Naive thymus-derived CD4-positive, alpha-beta T cell (primary cell): ENCODE data around the gene RYR1. TPM values are rescaled to one million over a fixed set of nuclear protein-coding genes. Genes with fewer than 3 reads are reported as not detected.

Source experiments
- ATAC-seq: fragments of 150-1000 bp; cut with Tn5 transposase; 2 replicates; pipeline ENCODE4 v1.10.0; 2021; ENCODE audit warnings: mild to moderate bottlenecking, moderate library complexity
- CTCF ChIA-PET: fragments of 350-600 bp; sonication (Branson Sonifier 250); formaldehyde crosslinking; loops from one replicate; lab custom pipeline; 2021; ENCODE audit warnings: antibody characterized with exemption; lab: Charles Lee
- POLR2A ChIA-PET: fragments of 350-600 bp; sonication (Branson Sonifier 250); formaldehyde crosslinking; loops from one replicate; lab custom pipeline; 2021; ENCODE audit warnings: antibody characterized with exemption, inconsistent platforms; lab: Charles Lee
- DNase-seq, 9 donors: peaks; one replicate each; pipeline versions ENCODE4 v3.0.0 to v3.0.0-alpha.2; 2020 to 2022; ENCODE audit warnings: mixed read lengths in 1 of 9
- H3K27ac ChIP-seq: one replicate; pipeline ENCODE4 v1.7.0; 2013; ENCODE audit warnings: mild to moderate bottlenecking, low read depth, low read length, moderate library complexity
- H3K27me3 ChIP-seq, 2 donors: one replicate each; pipeline ENCODE4 v1.7.0; 2013; ENCODE audit warnings: low read length in 2 of 2, mild to moderate bottlenecking in 2 of 2, moderate library complexity in 2 of 2; ENCODE audit not compliant: control insufficient read depth in 2 of 2, insufficient read depth in 2 of 2
- H3K36me3 ChIP-seq, 3 experiments: 1 replicate in 2 of 3; 2 replicates in 1 of 3; pipeline ENCODE4 v1.7.0; 2013; ENCODE audit warnings: low read length in 3 of 3, mild to moderate bottlenecking in 3 of 3, moderate library complexity in 1 of 3; ENCODE audit not compliant: insufficient read depth in 3 of 3, control insufficient read depth in 2 of 3
- H3K4me1 ChIP-seq, 2 donors: one replicate each; pipeline ENCODE4 v1.7.0; 2013; ENCODE audit warnings: low read length in 2 of 2, mild to moderate bottlenecking in 2 of 2, moderate library complexity in 1 of 2; ENCODE audit not compliant: control insufficient read depth in 2 of 2, insufficient read depth in 2 of 2
- H3K4me3 ChIP-seq: 2 replicates; pipeline ENCODE4 v1.7.0; 2013; ENCODE audit warnings: mild to moderate bottlenecking, low read length
- H3K9me3 ChIP-seq, 3 experiments: 1 replicate in 2 of 3; 2 replicates in 1 of 3; pipeline ENCODE4 v1.7.0; 2013; ENCODE audit warnings: low read length in 3 of 3; ENCODE audit not compliant: control insufficient read depth in 2 of 3
- H3K27ac Mint-ChIP-seq, 9 donors: one replicate each; pipeline ENCODE4 v1.8.0; 2020 to 2022; ENCODE audit warnings: mixed read lengths in 9 of 9, mild to moderate bottlenecking in 8 of 9, moderate library complexity in 5 of 9, inconsistent platforms in 2 of 9
- H3K27me3 Mint-ChIP-seq, 5 donors: one replicate each; pipeline ENCODE4 v1.8.0; 2021 to 2022; ENCODE audit warnings: mixed read lengths in 5 of 5, mild to moderate bottlenecking in 1 of 5
- H3K36me3 Mint-ChIP-seq, 5 donors: one replicate each; pipeline ENCODE4 v1.8.0; 2020 to 2022; ENCODE audit warnings: mixed read lengths in 5 of 5, mild to moderate bottlenecking in 3 of 5, inconsistent platforms in 1 of 5
- H3K4me1 Mint-ChIP-seq, 7 donors: one replicate each; pipeline ENCODE4 v1.8.0; 2020 to 2022; ENCODE audit warnings: mixed read lengths in 7 of 7, mild to moderate bottlenecking in 3 of 7, inconsistent platforms in 1 of 7
- H3K4me3 Mint-ChIP-seq, 10 donors: one replicate each; pipeline ENCODE4 v1.8.0; 2020 to 2022; ENCODE audit warnings: mild to moderate bottlenecking in 10 of 10, mixed read lengths in 10 of 10, moderate library complexity in 6 of 10, inconsistent platforms in 2 of 10
- H3K9me3 Mint-ChIP-seq, 11 donors: one replicate each; pipeline ENCODE4 v1.8.0; 2020 to 2022; ENCODE audit warnings: mixed read lengths in 11 of 11, mild to moderate bottlenecking in 4 of 11, inconsistent platforms in 1 of 11, moderate library complexity in 1 of 11
- intact Hi-C, 2 donors: fragments of 100-400 bp; cut with micrococcal nuclease; formaldehyde crosslinking; loops; one replicate each; pipeline ENCODE4 v1.15.1; 2023
- polyA plus RNA-seq, 2 donors: library from polyadenylated mRNA; unstranded; fragments of 300-500 nt; fragmentation: Illumina TruSeq; gene quantifications; one replicate each; pipeline ENCODE4 v1.2.3, GENCODE V29; 2021
- total RNA-seq, 6 experiments: library from RNA in 5 of 6; stranded (reverse) in 5 of 6; gene quantifications; 1 replicate in 5 of 6; 2 replicates in 1 of 6; pipeline ENCODE4 v1.2.3 and lab custom pipeline; 2021 to 2026

RYR1 gene
- total and polyA plus RNA-seq, 7 experiments from 2014 or later = 0.29 to 2.6 (median 1.7) TPM; not detected in 2

- Histone ChIP-seq H3K4me3 (peak overlapping the region; percentile 9), H3K4me1 (peaks cover 31 to 34% of the 10 kb centered on the region in 2 donors), H3K27me3 (no peaks in the 10 kb centered on the region), H3K27ac (no peak overlapping the region), H3K9me3 (peaks cover 0 to 10% (median 0%) of the 10 kb centered on the region in 3 experiments), H3K36me3 (no peaks in the 10 kb centered on the region)
- DNase-seq (peak in 7 of 9 donors; percentile 48 to 72 (median 61)), ATAC-seq (peak; percentile 71)
- H3K27me3 Mint-ChIP-seq = peaks cover 0 to 2% (median 0%) of the 10 kb centered on the region in 5 donors
- peaks cover 27 to 51% (median 44%) of the 10 kb centered on the region in 7 donors for H3K4me1 Mint-ChIP-seq
- ChIA-PET CTCF (interaction anchor here (0.8 to 1.6 kb wide), 2 partner anchors 23 to 79 kb away, joined by 3 to 4 read pairs; partner anchors contain the start of gene MAP4K1), POLR2A (interaction anchor here (0.6 to 1.4 kb wide), 5 partner anchors 80 to 314 kb away, joined by 3 to 8 read pairs (median 4); partner anchors contain the start of genes ACTN4 and EIF3K)
- H3K9me3 Mint-ChIP-seq = peaks cover 0 to 28% (median 6%) of the 10 kb centered on the region in 11 donors
- intact Hi-C loops = loop anchor here in 1 of 2 donors (1.0 kb wide), 1 partner anchor 24 kb away; no protein-coding TSS in a partner anchor
- peaks cover 0 to 24% (median 4%) of the 10 kb centered on the region in 5 donors for H3K36me3 Mint-ChIP-seq
- H3K27ac Mint-ChIP-seq = peak overlapping the region; percentile 22 to 93 (median 81)
- peak overlapping the region in 9 of 10 donors; percentile 46 to 77 (median 72) for H3K4me3 Mint-ChIP-seq
Observed at GRCh38 chr19:38538793-38539528, 105.5 kb downstream of the RYR1 start.

- no peak for ATAC-seq
- Histone ChIP-seq H3K27ac (no peak overlapping the region), H3K36me3 (no peaks in the 10 kb centered on the region), H3K4me3 (no peak overlapping the region), H3K9me3 (peaks cover 0 to 10% (median 0%) of the 10 kb centered on the region in 3 experiments), H3K27me3 (no peaks in the 10 kb centered on the region), H3K4me1 (peaks cover 34 to 36% of the 10 kb centered on the region in 2 donors)
- no peak for DNase-seq
- POLR2A ChIA-PET = interaction anchor here (1.1 kb wide), 1 partner anchor 117 kb away, joined by 3 read pairs; no protein-coding TSS in a partner anchor
- H3K4me1 Mint-ChIP-seq = peaks cover 29 to 56% (median 50%) of the 10 kb centered on the region in 7 donors
- CTCF ChIA-PET = interaction anchor here (1.6 kb wide), 1 partner anchor 24 kb away, joined by 4 read pairs; no protein-coding TSS in a partner anchor
- H3K27me3 Mint-ChIP-seq = no peaks in the 10 kb centered on the region
- H3K36me3 Mint-ChIP-seq = peaks cover 0 to 19% (median 4%) of the 10 kb centered on the region in 5 donors
- H3K4me3 Mint-ChIP-seq = peak overlapping the region in 4 of 10 donors; percentile 12 to 73 (median 72)
- H3K9me3 Mint-ChIP-seq = peaks cover 0 to 22% (median 3%) of the 10 kb centered on the region in 11 donors
- intact Hi-C loops = loop anchor here in 1 of 2 donors (5.0 kb wide), 1 partner anchor 193 kb away; no protein-coding TSS in a partner anchor
- H3K27ac Mint-ChIP-seq = peak overlapping the region in 3 of 9 donors; percentile 19 to 93 (median 92)
Observed at GRCh38 chr19:38539751-38540150, 106.3 kb downstream of the RYR1 start.

GRCh38 chr19:38542040-38542439 is 108.5 kb downstream of the RYR1 start:
- Mint-ChIP-seq H3K27me3 (no peaks in the 10 kb centered on the region), H3K9me3 (peaks cover 0 to 8% (median 0%) of the 10 kb centered on the region in 11 donors), H3K36me3 (peaks cover 0 to 7% (median 0%) of the 10 kb centered on the region in 5 donors), H3K4me1 (peaks cover 25 to 55% (median 41%) of the 10 kb centered on the region in 7 donors), H3K4me3 (no peak overlapping the region), H3K27ac (no peak overlapping the region)
- Histone ChIP-seq H3K4me1 (peaks cover 25 to 36% of the 10 kb centered on the region in 2 donors), H3K4me3 (no peak overlapping the region), H3K27me3 (no peaks in the 10 kb centered on the region), H3K27ac (no peak overlapping the region), H3K36me3 (no peaks in the 10 kb centered on the region), H3K9me3 (no peaks in the 10 kb centered on the region)
- ChIA-PET POLR2A (interaction anchor here (0.8 kb wide), 1 partner anchor 9 kb away, joined by 4 read pairs; no protein-coding TSS in a partner anchor), CTCF (no interaction called here)
- intact Hi-C loops = loop anchor here in 1 of 2 donors (5.0 kb wide), 1 partner anchor 190 kb away; no protein-coding TSS in a partner anchor
- ATAC-seq = no peak
- DNase-seq = no peak

- H3K4me3 Mint-ChIP-seq = no peak overlapping the region
- H3K36me3 ChIP-seq = no peaks in the 10 kb centered on the region
- no peaks in the 10 kb centered on the region for H3K27me3 Mint-ChIP-seq
- ChIA-PET CTCF (interaction anchor here (0.8 to 2.0 kb wide), 2 partner anchors 27 to 92 kb away, joined by 3 to 9 read pairs; no protein-coding TSS in a partner anchor), POLR2A (no interaction called here)
- H3K36me3 Mint-ChIP-seq = peaks cover 0 to 7% (median 0%) of the 10 kb centered on the region in 5 donors
- ATAC-seq = no peak
- H3K4me1 ChIP-seq = peaks cover 12 to 23% of the 10 kb centered on the region in 2 donors
- DNase-seq = no peak
- no peaks in the 10 kb centered on the region for H3K27me3 ChIP-seq
- H3K9me3 Mint-ChIP-seq = peaks cover 0 to 5% (median 0%) of the 10 kb centered on the region in 11 donors
- intact Hi-C loops = loop anchor here in 1 of 2 donors (5.0 kb wide), 1 partner anchor 189 kb away; no protein-coding TSS in a partner anchor
- H3K9me3 ChIP-seq = no peaks in the 10 kb centered on the region
- H3K4me3 ChIP-seq = no peak overlapping the region
- peak overlapping the region in 2 of 9 donors; percentile 42 to 52 for H3K27ac Mint-ChIP-seq
- H3K27ac ChIP-seq = no peak overlapping the region
- peaks cover 14 to 44% (median 28%) of the 10 kb centered on the region in 7 donors for H3K4me1 Mint-ChIP-seq
Observed at GRCh38 chr19:38543286-38543806, 109.9 kb downstream of the RYR1 start.

- Histone ChIP-seq H3K36me3 (no peaks in the 10 kb centered on the region), H3K9me3 (no peaks in the 10 kb centered on the region), H3K27me3 (no peaks in the 10 kb centered on the region), H3K4me3 (no peak overlapping the region), H3K4me1 (peaks cover 7 to 17% of the 10 kb centered on the region in 2 donors), H3K27ac (no peak overlapping the region)
- peak in 2 of 9 donors; percentile 36 to 38 for DNase-seq
- Mint-ChIP-seq H3K36me3 (peaks cover 0 to 7% (median 0%) of the 10 kb centered on the region in 5 donors), H3K27me3 (no peaks in the 10 kb centered on the region), H3K4me1 (peaks cover 9 to 37% (median 22%) of the 10 kb centered on the region in 7 donors), H3K27ac (peak overlapping the region in 5 of 9 donors; percentile 5 to 85 (median 13)), H3K4me3 (peak overlapping the region in 6 of 10 donors; percentile 0 to 65 (median 46)), H3K9me3 (peaks cover 0 to 5% (median 0%) of the 10 kb centered on the region in 11 donors)
- peak; percentile 88 for ATAC-seq
- ChIA-PET CTCF (interaction anchor here (0.5 to 2.0 kb wide), 5 partner anchors 28 to 95 kb away, joined by 3 to 9 read pairs (median 4); partner anchors contain the start of gene EIF3K), POLR2A (interaction anchor here (1.1 to 1.2 kb wide), 2 partner anchors 75 to 91 kb away, joined by 4 to 5 read pairs; partner anchors contain the start of gene EIF3K)
- intact Hi-C loops = loop anchor here (1.0 to 5.0 kb wide), 8 partner anchors 29 to 386 kb away; partner anchors contain the start of genes EIF3K (in 2 of the 2), FAM98C (in 2 of the 2), MRPS12 (in 2 of the 2) and SARS2 (in 2 of the 2)
Observed at GRCh38 chr19:38543807-38544568, 110.5 kb downstream of the RYR1 start.
